H9 (cell line): ENCODE data around the gene CRK. TPM values are rescaled to one million over a fixed set of nuclear protein-coding genes. Genes with fewer than 3 reads are reported as not detected.
"Not testable (repeated sequence)": the region's sequence is repeated elsewhere in the genome, so short reads cannot be mapped to it uniquely, and the experiment has no call there.

Source experiments
- DNase-seq: peaks from one replicate; pipeline ENCODE4 v3.0.0-alpha.2; 2017
- H2AFZ ChIP-seq: one replicate; pipeline ENCODE4 v1.6.1; 2013; ENCODE audit warnings: mild to moderate bottlenecking, low read length, control low read depth, moderate library complexity
- H2AK5ac ChIP-seq: 2 replicates; pipeline ENCODE4 v1.6.1; 2013; ENCODE audit warnings: low read length, control low read depth, mixed read lengths; ENCODE audit not compliant: insufficient read length
- H2BK120ac ChIP-seq: one replicate; pipeline ENCODE4 v1.6.1; 2013; ENCODE audit warnings: low read depth, mild to moderate bottlenecking, low read length, control low read depth, inconsistent platforms; ENCODE audit not compliant: poor library complexity, severe bottlenecking
- H2BK12ac ChIP-seq: 2 replicates; pipeline ENCODE4 v1.6.1; 2013; ENCODE audit warnings: low read length, control low read depth, mixed read lengths, low read depth; ENCODE audit not compliant: insufficient read length
- H2BK15ac ChIP-seq: 2 replicates; pipeline ENCODE4 v1.6.1; 2013; ENCODE audit warnings: low read depth, low read length, control low read depth
- H2BK20ac ChIP-seq: one replicate; pipeline ENCODE4 v1.6.1; 2013; ENCODE audit warnings: low read depth, mild to moderate bottlenecking, low read length, control low read depth, inconsistent platforms; ENCODE audit not compliant: poor library complexity, severe bottlenecking
- H2BK5ac ChIP-seq: 2 replicates; pipeline ENCODE4 v1.6.1; 2013; ENCODE audit warnings: low read length, control low read depth, mixed read lengths; ENCODE audit not compliant: insufficient read length
- H3K14ac ChIP-seq: 2 replicates; pipeline ENCODE4 v1.6.1; 2013; ENCODE audit warnings: low read length, control low read depth; ENCODE audit not compliant: insufficient read depth
- H3K18ac ChIP-seq: 2 replicates; pipeline ENCODE4 v1.6.1; 2013; ENCODE audit warnings: low read depth, mild to moderate bottlenecking, mixed read lengths, low read length, control low read depth; ENCODE audit not compliant: insufficient read length
- H3K23ac ChIP-seq: 2 replicates; pipeline ENCODE4 v1.6.1; 2013; ENCODE audit warnings: low read length, control low read depth, mixed read lengths, low read depth; ENCODE audit not compliant: insufficient read length
- H3K23me2 ChIP-seq: 2 replicates; pipeline ENCODE4 v1.6.1; 2013; ENCODE audit warnings: low read depth, mild to moderate bottlenecking, mixed read lengths, low read length, control low read depth; ENCODE audit not compliant: insufficient read length, poor library complexity, severe bottlenecking
- H3K27ac ChIP-seq: 2 replicates; pipeline ENCODE4 v1.5.1; 2013; ENCODE audit warnings: low read length, control low read depth, mixed read lengths, low read depth; ENCODE audit not compliant: insufficient read length
- H3K27me3 ChIP-seq: 2 replicates; pipeline ENCODE4 v1.6.1; 2013; ENCODE audit warnings: low read length, control low read depth, inconsistent platforms; ENCODE audit not compliant: insufficient read depth
- H3K4ac ChIP-seq: 2 replicates; pipeline ENCODE4 v1.6.1; 2013; ENCODE audit warnings: low read depth, mild to moderate bottlenecking, control low read depth, inconsistent platforms, low read length, moderate library complexity
- H3K4me1 ChIP-seq: 2 replicates; pipeline ENCODE4 v1.6.1; 2013; ENCODE audit warnings: low read length, control low read depth, inconsistent platforms; ENCODE audit not compliant: insufficient read depth
- H3K4me2 ChIP-seq: 2 replicates; pipeline ENCODE4 v1.6.1; 2013; ENCODE audit warnings: low read length, control low read depth, mixed read lengths; ENCODE audit not compliant: insufficient read length, insufficient read depth
- H3K56ac ChIP-seq: 2 replicates; pipeline ENCODE4 v1.6.1; 2013; ENCODE audit warnings: low read depth, mild to moderate bottlenecking, mixed read lengths, low read length, control low read depth; ENCODE audit not compliant: insufficient read length
- H3K79me1 ChIP-seq: 2 replicates; pipeline ENCODE4 v1.6.1; 2013; ENCODE audit warnings: low read depth, mild to moderate bottlenecking, moderate library complexity, low read length, control low read depth, inconsistent platforms; ENCODE audit not compliant: insufficient read depth, poor library complexity, severe bottlenecking
- H3K79me2 ChIP-seq: 2 replicates; pipeline ENCODE4 v1.6.1; 2013; ENCODE audit warnings: low read length, control low read depth, inconsistent platforms; ENCODE audit not compliant: insufficient read depth
- H3K9ac ChIP-seq: 2 replicates; pipeline ENCODE4 v1.6.1; 2013; ENCODE audit warnings: low read length, control low read depth, mixed read lengths; ENCODE audit not compliant: insufficient read length; ENCODE audit errors: extremely low read depth
- H3K9me3 ChIP-seq: one replicate; pipeline ENCODE4 v1.6.1; 2013; ENCODE audit warnings: low read depth, low read length, inconsistent platforms; ENCODE audit not compliant: control insufficient read depth
- H3T11ph ChIP-seq: one replicate; pipeline ENCODE4 v1.6.1; 2013; ENCODE audit warnings: mild to moderate bottlenecking, low read length, control low read depth, inconsistent platforms
- H4K20me1 ChIP-seq: one replicate; pipeline ENCODE4 v1.6.1; 2013; ENCODE audit not compliant: control insufficient read depth, insufficient read length, insufficient read depth
- H4K5ac ChIP-seq: 2 replicates; pipeline ENCODE4 v1.6.1; 2013; ENCODE audit warnings: low read depth, mild to moderate bottlenecking, mixed read lengths, low read length, control low read depth; ENCODE audit not compliant: insufficient read length
- H4K8ac ChIP-seq: replicated peaks from 2 replicates; pipeline ENCODE4 v1.6.1; 2013; ENCODE audit warnings: low read length, control low read depth, mixed read lengths, low read depth; ENCODE audit not compliant: insufficient read length
- H4K91ac ChIP-seq: 2 replicates; pipeline ENCODE4 v1.6.1; 2013; ENCODE audit warnings: low read depth, mild to moderate bottlenecking, moderate library complexity, mixed read lengths, low read length, control low read depth; ENCODE audit not compliant: insufficient read length
- H3K27ac Mint-ChIP-seq, 3 experiments: 2 replicates in 2 of 3; 3 replicates in 1 of 3; pipeline ENCODE4 v1.8.0; 2020 to 2021; ENCODE audit warnings: mixed read lengths in 3 of 3, mild to moderate bottlenecking in 1 of 3, moderate library complexity in 1 of 3
- H3K27me3 Mint-ChIP-seq: 2 replicates; pipeline ENCODE4 v1.8.0; 2021; ENCODE audit warnings: low read depth, mild to moderate bottlenecking, moderate library complexity, mixed read lengths
- H3K36me3 Mint-ChIP-seq, 3 experiments: 2 replicates in 2 of 3; 3 replicates in 1 of 3; pipeline ENCODE4 v1.8.0; 2020 to 2021; ENCODE audit warnings: low read depth in 3 of 3, mixed read lengths in 3 of 3; ENCODE audit not compliant: insufficient read depth in 1 of 3
- H3K4me1 Mint-ChIP-seq, 2 experiments: 2 replicates each; pipeline ENCODE4 v1.8.0; 2020; ENCODE audit warnings: mixed read lengths in 2 of 2
- H3K4me3 Mint-ChIP-seq, 2 experiments: 2 replicates in 1 of 2; 3 replicates in 1 of 2; pipeline ENCODE4 v1.8.0; 2020 to 2021; ENCODE audit warnings: mild to moderate bottlenecking in 2 of 2, mixed read lengths in 2 of 2, moderate library complexity in 1 of 2
- H3K9me3 Mint-ChIP-seq, 2 experiments: 2 replicates in 1 of 2; 3 replicates in 1 of 2; pipeline ENCODE4 v1.8.0; 2020; ENCODE audit warnings: mild to moderate bottlenecking in 2 of 2, mixed read lengths in 2 of 2, moderate library complexity in 1 of 2
- WGBS: extraction: QIAGEN DNeasy Blood & Tissue Kit; methylation state at CpG from one replicate; pipeline ENCODE4 v1.1.7; 2013; ENCODE audit warnings: missing lambda C conversion rate, low lambda C conversion rate, mixed read lengths; ENCODE audit not compliant: insufficient read length; ENCODE audit errors: extremely low coverage; 5-methylcytosine and 5-hydroxymethylcytosine counted together
- total RNA-seq: library from RNA; stranded (reverse); gene quantifications from 2 replicates; pipeline ENCODE4 v1.2.1, GENCODE V29; 2021

Gene CRK
- total RNA-seq, 1 experiment from 2014 or later = 58.9 TPM

- H3K79me2 ChIP-seq = peaks cover 19% of the 10 kb centered on the region; the same call in 1 of the 2 replicates
- WGBS = no CpG with 5 or more reads among the region's 6 CpGs
- not testable (repeated sequence) for H2BK5ac ChIP-seq, H3K4me1 ChIP-seq, H3K27ac ChIP-seq, H3K14ac ChIP-seq, H4K20me1 ChIP-seq, H4K91ac ChIP-seq, H3K56ac ChIP-seq, H2BK12ac ChIP-seq, H3K9me3 Mint-ChIP-seq, H3K36me3 Mint-ChIP-seq, H3K79me1 ChIP-seq, H3K27ac Mint-ChIP-seq, H3K4me2 ChIP-seq, H3K9me3 ChIP-seq, H2AK5ac ChIP-seq, H2BK120ac ChIP-seq, H2BK20ac ChIP-seq, H3K27me3 Mint-ChIP-seq, H3K23ac ChIP-seq, DNase-seq, H2AFZ ChIP-seq, H3K18ac ChIP-seq, H3K9ac ChIP-seq, H3T11ph ChIP-seq, H4K5ac ChIP-seq, H3K27me3 ChIP-seq, H4K8ac ChIP-seq, H2BK15ac ChIP-seq, H3K4me3 Mint-ChIP-seq, H3K4me1 Mint-ChIP-seq, H3K4ac ChIP-seq, H3K23me2 ChIP-seq
Observed at GRCh38 chr17:1442721-1443120, 13.3 kb downstream of the CRK start.
